Mucosa of rectum (tissue), 2 donors: Measurements from ENCODE around the gene RIC3.
"Not testable (repeated sequence)": the region's sequence is repeated elsewhere in the genome, so short reads cannot be mapped to it uniquely, and the experiment has no call there.

Experiments
- H3K27ac ChIP-seq, 2 donors: one replicate each; pipeline ENCODE4 v1.7.0; 2013; ENCODE audit warnings: inconsistent platforms in 2 of 2, low read depth in 2 of 2, low read length in 2 of 2
- H3K27me3 ChIP-seq, 2 donors: one replicate each; pipeline ENCODE4 v1.7.0; 2013; ENCODE audit warnings: low read length in 2 of 2; ENCODE audit not compliant: control insufficient read depth in 2 of 2, insufficient read depth in 2 of 2
- H3K36me3 ChIP-seq, 2 donors: one replicate each; pipeline ENCODE4 v1.7.0; 2013; ENCODE audit warnings: low read length in 2 of 2; ENCODE audit not compliant: control insufficient read depth in 2 of 2, insufficient read depth in 2 of 2
- H3K4me1 ChIP-seq, 2 donors: one replicate each; pipeline ENCODE4 v1.7.0; 2013; ENCODE audit warnings: low read length in 2 of 2, mild to moderate bottlenecking in 1 of 2; ENCODE audit not compliant: control insufficient read depth in 2 of 2, insufficient read depth in 2 of 2
- H3K4me3 ChIP-seq, 2 donors: one replicate each; pipeline ENCODE4 v1.7.0; 2013; ENCODE audit warnings: low read length in 2 of 2
- H3K9ac ChIP-seq, 2 donors: one replicate each; pipeline ENCODE4 v1.7.0; 2013; ENCODE audit warnings: low read length in 2 of 2, low read depth in 1 of 2, mild to moderate bottlenecking in 1 of 2
- H3K9me3 ChIP-seq, 2 donors: one replicate each; pipeline ENCODE4 v1.7.0; 2013; ENCODE audit warnings: low read length in 2 of 2; ENCODE audit not compliant: control insufficient read depth in 2 of 2
- donor health status: healthy.
- donor health status: Normal muscosa, but diverticular disease.

Gene RIC3

DNA sequence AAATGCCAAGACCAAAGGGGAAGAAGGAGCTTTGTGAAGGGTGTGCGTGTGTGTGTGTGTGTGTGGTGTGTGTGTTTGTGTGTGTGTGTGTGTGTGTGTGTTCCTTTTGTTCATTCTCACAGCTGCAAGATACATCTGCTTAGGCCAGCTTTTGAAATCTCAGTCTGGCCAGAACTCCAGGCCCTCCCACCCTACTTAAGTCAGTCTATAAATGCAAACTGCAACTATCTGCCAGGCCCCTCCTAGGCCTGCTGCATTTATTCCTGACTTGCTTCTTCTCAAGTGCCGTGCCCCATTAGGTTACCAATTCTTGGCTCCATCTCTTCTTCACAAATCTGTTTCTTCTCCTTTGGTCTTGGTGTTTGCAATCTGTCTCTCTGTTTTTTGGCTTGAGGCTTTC, 21.6 kb upstream of the RIC3 start:
- H3K4me3 ChIP-seq = no peak overlapping the region
- H3K36me3 ChIP-seq = no peaks in the 10 kb centered on the region
- H3K9ac ChIP-seq = no peak overlapping the region
- no peaks in the 10 kb centered on the region for H3K4me1 ChIP-seq
- peaks cover 0 to 2% of the 10 kb centered on the region in 2 donors for H3K27me3 ChIP-seq
- H3K9me3 ChIP-seq = no peaks in the 10 kb centered on the region
- H3K27ac ChIP-seq = no peak overlapping the region

DNA sequence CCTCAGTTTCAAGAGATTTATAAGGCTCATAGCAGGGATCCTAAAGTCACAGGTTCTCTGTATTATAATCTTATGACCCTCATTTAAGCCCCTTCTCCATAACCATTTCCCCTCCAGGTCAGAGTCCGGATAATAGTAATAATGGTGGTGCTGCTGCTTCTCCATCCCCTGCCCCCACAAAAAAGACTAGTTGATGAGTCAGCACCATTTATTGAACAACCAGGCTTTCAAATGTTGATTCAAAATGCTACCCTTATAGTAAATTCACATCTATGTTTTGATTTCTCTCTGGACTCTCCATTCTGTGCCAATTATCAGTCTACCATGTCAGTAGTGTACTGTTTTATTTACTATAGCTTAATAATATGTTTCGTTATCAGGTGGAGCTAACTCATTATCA, 17.6 kb upstream of the RIC3 start:
- Histone ChIP-seq H3K36me3 (no peaks in the 10 kb centered on the region), H3K9me3 (no peaks in the 10 kb centered on the region), H3K4me1 (no peaks in the 10 kb centered on the region), H3K9ac (no peak overlapping the region), H3K4me3 (no peak overlapping the region), H3K27me3 (no peaks in the 10 kb centered on the region), H3K27ac (no peak overlapping the region)

DNA sequence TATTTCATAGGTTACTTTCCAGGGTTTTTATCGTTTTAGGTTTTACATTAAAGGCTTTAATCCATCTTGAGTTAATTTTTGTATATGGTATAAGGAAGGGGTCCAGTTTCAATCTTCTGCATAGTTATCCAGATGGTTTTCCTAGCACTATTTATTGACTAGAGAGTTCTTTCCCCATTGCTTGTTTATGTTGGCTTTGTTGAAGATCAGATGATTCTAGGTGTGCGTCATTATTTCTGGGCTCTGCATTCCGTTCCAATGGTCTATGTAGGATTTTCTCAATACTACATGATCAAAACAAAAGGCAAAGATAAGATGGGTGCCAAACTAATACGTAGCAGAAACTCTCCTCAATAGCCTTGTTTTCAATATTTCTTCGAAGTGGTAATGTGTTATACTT, 14.3 kb upstream of the RIC3 start:
- Histone ChIP-seq H3K9ac (no peak overlapping the region), H3K4me3 (no peak overlapping the region), H3K36me3 (no peaks in the 10 kb centered on the region), H3K9me3 (no peaks in the 10 kb centered on the region), H3K4me1 (no peaks in the 10 kb centered on the region), H3K27me3 (no peaks in the 10 kb centered on the region), H3K27ac (no peak overlapping the region)

DNA sequence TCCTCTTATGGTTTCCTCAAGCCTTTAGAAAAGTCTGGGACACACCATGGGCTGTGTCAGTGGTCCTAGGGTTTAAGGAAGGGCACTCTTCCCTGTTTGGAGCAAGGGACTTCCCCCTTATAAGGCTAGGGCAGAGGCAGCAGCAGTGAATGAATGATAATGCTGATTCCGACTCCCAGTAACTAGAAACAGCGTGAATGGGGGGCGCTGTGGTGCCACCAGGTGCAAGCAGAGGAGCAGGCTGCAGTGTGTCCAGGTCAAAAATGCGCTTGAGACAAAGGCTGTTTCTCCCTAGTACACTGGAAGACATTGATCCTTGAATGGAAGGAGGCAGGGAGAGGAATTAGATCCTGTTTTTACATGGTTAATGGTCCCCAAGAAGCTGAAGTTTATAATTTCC, 11.6 kb upstream of the RIC3 start:
- Histone ChIP-seq H3K9me3 (no peaks in the 10 kb centered on the region), H3K36me3 (no peaks in the 10 kb centered on the region), H3K27ac (no peak overlapping the region), H3K4me3 (no peak overlapping the region), H3K4me1 (no peaks in the 10 kb centered on the region), H3K9ac (no peak overlapping the region), H3K27me3 (no peaks in the 10 kb centered on the region)

DNA sequence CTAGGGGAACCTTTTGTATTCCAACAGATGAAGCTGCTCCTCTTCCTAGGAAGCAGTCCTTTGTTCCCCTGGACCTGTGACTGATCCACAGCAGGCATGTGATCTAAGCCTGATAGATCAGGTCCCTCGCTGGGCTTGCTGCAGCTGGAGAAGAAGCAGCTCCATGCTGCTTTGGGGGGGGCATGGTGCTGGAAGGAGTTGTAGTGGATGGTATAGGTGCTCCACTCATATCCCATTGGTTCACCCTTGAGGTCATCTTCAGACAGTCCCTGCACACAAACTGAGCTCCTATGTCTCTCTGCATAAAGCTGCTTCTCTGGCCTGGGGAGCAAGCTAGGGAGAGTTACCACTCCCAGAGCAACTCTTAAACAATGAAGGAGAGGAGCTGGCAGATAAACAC, 9.5 kb upstream of the RIC3 start:
- Histone ChIP-seq H3K9ac (no peak overlapping the region), H3K27me3 (no peaks in the 10 kb centered on the region), H3K9me3 (no peaks in the 10 kb centered on the region), H3K4me1 (no peaks in the 10 kb centered on the region), H3K4me3 (no peak overlapping the region), H3K27ac (no peak overlapping the region), H3K36me3 (no peaks in the 10 kb centered on the region)

DNA sequence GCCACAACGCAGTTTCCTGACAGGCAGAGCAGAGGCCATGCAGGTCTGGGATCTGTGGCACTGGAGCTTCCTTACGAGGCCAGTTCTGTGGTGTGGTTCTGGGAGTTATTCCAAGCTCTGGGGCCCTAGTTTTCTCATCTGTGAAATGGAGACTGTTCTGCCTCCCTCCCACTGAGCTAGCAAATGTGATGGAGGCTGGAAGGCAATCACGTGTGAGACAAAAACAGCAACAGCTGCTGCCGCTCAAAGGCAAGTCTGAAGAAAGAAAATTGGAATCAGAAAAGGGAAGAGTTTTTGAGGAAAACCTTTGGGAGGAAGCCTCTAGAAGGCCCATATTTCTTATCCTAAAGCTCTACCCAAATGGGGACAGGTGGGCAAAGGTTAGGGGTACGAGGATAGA, 8.3 kb upstream of the RIC3 start:
- no peaks in the 10 kb centered on the region for H3K36me3 ChIP-seq
- no peaks in the 10 kb centered on the region for H3K27me3 ChIP-seq
- H3K27ac ChIP-seq = no peak overlapping the region
- H3K9ac ChIP-seq = no peak overlapping the region
- no peaks in the 10 kb centered on the region for H3K9me3 ChIP-seq
- no peaks in the 10 kb centered on the region for H3K4me1 ChIP-seq
- no peak overlapping the region for H3K4me3 ChIP-seq

DNA sequence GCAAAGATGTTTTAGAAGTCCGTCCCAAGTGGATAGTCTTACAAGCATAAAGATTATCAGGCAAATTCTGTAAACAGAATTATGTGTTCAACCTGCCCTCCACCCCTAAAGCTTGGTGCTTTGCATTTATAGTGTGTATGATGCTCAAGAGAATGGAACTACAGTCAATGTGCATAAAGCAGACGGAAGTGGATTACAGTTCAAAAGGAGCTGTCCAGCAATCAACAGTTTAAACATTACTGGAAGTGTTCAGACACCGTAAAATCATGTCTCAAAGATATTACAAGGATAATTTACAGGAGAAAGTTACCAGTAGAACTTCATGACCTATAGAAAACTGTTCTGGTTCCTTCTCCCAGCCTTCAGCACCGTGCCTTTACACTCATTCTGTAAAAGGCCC, 1.0 kb downstream of the RIC3 start:
- H3K27ac ChIP-seq = no peak overlapping the region
- H3K4me3 ChIP-seq = no peak overlapping the region
- H3K36me3 ChIP-seq = no peaks in the 10 kb centered on the region
- H3K9me3 ChIP-seq = no peaks in the 10 kb centered on the region
- peaks cover 4 to 5% of the 10 kb centered on the region in 2 donors for H3K27me3 ChIP-seq
- no peak overlapping the region for H3K9ac ChIP-seq
- H3K4me1 ChIP-seq = peaks cover 0 to 3% of the 10 kb centered on the region in 2 donors

DNA sequence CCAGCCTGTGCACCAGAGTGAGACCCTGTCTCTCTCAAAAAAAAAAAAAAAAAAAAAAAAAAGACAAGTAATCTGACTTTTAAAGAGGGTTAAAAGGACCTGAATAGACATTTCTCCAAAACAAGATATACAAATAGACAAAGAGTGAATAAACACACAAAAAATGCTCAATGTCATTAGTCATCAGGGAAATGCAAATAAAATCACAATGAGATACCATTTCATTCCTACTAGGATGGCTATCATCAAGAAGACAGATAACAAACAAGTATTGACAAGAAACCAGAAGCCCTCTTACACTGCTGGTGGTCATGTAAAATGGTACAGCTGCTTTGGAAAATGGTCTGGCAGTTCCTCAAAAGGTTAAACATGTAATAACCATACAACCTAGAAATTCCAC, 4.1 kb downstream of the RIC3 start:
- Histone ChIP-seq H3K36me3 (no peaks in the 10 kb centered on the region), H3K4me3 (no peak overlapping the region), H3K27ac (no peak overlapping the region), H3K27me3 (peaks cover 4 to 5% of the 10 kb centered on the region in 2 donors), H3K9ac (no peak overlapping the region), H3K4me1 (peaks cover 0 to 3% of the 10 kb centered on the region in 2 donors), H3K9me3 (no peaks in the 10 kb centered on the region)

DNA sequence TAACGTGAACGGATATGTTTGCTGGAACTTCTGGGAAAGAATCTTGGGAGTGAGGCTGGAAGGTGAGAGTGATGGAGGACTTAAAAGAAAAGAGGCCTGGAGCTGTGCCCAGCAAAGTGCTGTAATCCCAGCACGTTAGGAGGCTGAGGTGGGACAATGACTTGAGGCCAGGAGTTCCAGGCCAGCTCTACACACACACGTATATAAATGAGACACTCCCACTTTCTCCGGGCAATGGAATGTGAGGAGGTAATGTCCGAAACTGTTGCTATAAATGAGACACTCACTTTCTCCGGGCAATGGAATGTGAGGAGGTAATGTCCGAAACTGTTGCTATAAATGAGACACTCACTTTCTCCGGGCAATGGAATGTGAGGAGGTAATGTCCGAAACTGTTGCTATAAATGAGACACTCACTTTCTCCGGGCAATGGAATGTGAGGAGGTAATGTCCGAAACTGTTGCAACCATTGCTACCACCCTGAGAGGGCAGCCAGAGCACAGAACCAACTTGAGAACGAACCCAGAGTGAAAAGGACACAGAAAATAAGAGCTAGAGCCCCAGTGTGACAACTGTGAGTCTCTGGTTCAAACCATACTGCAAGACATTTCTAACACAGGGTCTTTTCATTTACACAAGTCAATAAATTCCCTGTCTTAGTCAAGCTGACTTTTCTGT, 7.1 kb downstream of the RIC3 start:
- H3K27ac ChIP-seq, H3K36me3 ChIP-seq, H3K9ac ChIP-seq, H3K4me1 ChIP-seq, H3K4me3 ChIP-seq, H3K27me3 ChIP-seq, H3K9me3 ChIP-seq: not testable (repeated sequence)

DNA sequence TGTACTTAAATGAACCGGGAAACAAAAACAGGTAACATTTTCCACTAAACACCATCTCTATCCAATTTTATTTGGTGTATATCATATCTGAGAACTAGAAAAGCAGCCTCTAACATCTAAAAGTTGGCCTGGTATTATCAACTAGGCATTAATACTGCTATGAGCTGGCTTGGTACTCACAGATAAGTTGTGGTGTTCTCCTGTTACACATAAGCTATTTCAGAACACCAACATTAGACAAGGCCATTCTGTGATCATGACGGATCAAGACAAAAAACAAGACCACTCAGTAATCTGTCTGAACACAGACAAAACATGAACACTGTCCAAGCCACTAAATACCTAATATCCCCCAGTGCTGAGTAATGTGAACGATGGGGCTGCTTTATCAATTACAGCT, 11.9 kb downstream of the RIC3 start:
- Histone ChIP-seq H3K9me3 (no peaks in the 10 kb centered on the region), H3K4me3 (no peak overlapping the region), H3K27ac (no peak overlapping the region)

DNA sequence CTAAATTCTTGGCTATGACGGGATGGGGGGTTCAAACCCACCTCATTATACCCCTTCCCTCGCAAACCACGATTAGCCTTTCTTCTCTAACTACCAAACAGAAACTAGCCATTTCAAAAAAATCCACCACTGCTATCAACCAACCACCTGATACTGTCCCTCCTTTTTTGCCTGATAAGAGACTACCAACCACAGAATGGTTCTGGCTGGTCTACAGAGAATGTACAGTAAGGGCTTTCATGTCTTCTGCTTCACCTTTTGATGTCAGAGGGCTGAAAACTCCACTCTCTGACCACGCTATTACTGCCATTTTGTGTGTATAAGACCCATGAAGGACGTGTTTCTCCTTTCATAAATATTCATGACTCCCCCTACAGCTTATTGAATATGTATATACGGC, 19.1 kb downstream of the RIC3 start:
- Histone ChIP-seq H3K9me3 (no peaks in the 10 kb centered on the region), H3K27ac (no peak overlapping the region), H3K4me3 (no peak overlapping the region), H3K4me1 (no peaks in the 10 kb centered on the region), H3K36me3 (no peaks in the 10 kb centered on the region), H3K27me3 (no peaks in the 10 kb centered on the region), H3K9ac (no peak overlapping the region)

More for the DNA sequence above, 11.9 kb downstream of the RIC3 start:
- Histone ChIP-seq H3K36me3 (no peaks in the 10 kb centered on the region), H3K27me3 (no peaks in the 10 kb centered on the region), H3K4me1 (no peaks in the 10 kb centered on the region), H3K9ac (no peak overlapping the region)
